KMS-11 (cell line): ENCODE measurements around the gene GPR155.

Experiments used
- H2AFZ ChIP-seq: fragments of 200-600 bp; sonication (generic); 2 replicates; pipeline ENCODE4 v1.6.1; 2016; ENCODE audit warnings: antibody characterized with exemption, mixed run types, low read depth
- H3K27ac ChIP-seq: fragments of 200-600 bp; sonication (generic); 2 replicates; pipeline ENCODE4 v1.6.1; 2016; ENCODE audit warnings: mild to moderate bottlenecking, mixed run types
- H3K27me3 ChIP-seq: fragments of 200-600 bp; sonication (generic); 2 replicates; pipeline ENCODE4 v1.6.1; 2017; ENCODE audit warnings: mild to moderate bottlenecking, low read depth, mixed run types, moderate library complexity; ENCODE audit not compliant: insufficient read depth
- H3K36me3 ChIP-seq: fragments of 200-600 bp; sonication (generic); 2 replicates; pipeline ENCODE4 v1.6.1; 2017; ENCODE audit warnings: mild to moderate bottlenecking, mixed run types; ENCODE audit not compliant: insufficient read depth
- H3K4me1 ChIP-seq: fragments of 200-600 bp; sonication (generic); 2 replicates; pipeline ENCODE4 v1.6.1; 2016; ENCODE audit warnings: mild to moderate bottlenecking, low read depth, mixed run types; ENCODE audit not compliant: poor library complexity, severe bottlenecking
- H3K4me2 ChIP-seq: fragments of 200-600 bp; sonication (generic); 2 replicates; pipeline ENCODE4 v1.7.0; 2016; ENCODE audit warnings: mild to moderate bottlenecking, mixed run types
- H3K4me3 ChIP-seq: fragments of 200-600 bp; sonication (generic); IDR thresholded peaks from 2 replicates; pipeline ENCODE4 v1.6.1; 2017; ENCODE audit warnings: low read depth, low read length, mixed read lengths; ENCODE audit not compliant: insufficient read depth
- H3K79me2 ChIP-seq: fragments of 200-600 bp; sonication (generic); 2 replicates; pipeline ENCODE4 v1.6.1; 2016; ENCODE audit warnings: low read depth, mixed run types; ENCODE audit not compliant: insufficient read depth
- H3K9ac ChIP-seq: fragments of 200-600 bp; sonication (generic); 2 replicates; pipeline ENCODE4 v1.6.1; 2016; ENCODE audit warnings: mild to moderate bottlenecking, mixed run types
- H4K20me1 ChIP-seq: fragments of 200-600 bp; sonication (generic); 2 replicates; pipeline ENCODE4 v1.6.1; 2016; ENCODE audit warnings: mild to moderate bottlenecking, mixed run types; ENCODE audit not compliant: insufficient read depth
- TF ChIP-seq, protein P1 (sequence below): fragments of 200-600 bp; sonication (generic); conservative IDR thresholded peaks from 2 replicates; pipeline ENCODE4 v1.6.1; 2017; ENCODE audit warnings: low read depth, mild to moderate bottlenecking, antibody characterized with exemption, low read length, moderate library complexity, mixed read lengths

The GPR155 gene

DNA sequence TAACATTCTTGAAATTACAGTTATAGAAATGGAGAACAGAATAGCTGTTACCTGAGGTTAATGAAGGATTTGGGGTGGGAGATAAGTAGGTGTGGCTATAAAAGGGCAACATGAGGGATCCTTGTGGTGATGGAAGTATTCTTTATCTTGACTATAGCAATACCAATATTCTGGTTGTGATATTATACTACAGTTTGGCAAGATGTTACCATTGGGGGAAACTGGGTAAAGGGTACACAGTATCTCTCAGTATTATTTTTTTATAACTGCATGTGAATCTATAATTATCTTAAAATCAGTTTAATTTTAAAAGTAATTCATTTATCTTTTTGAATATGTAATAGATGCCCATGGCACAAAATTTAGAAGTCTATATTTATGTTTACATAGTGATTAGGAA, 83.2 kb downstream of the GPR155 start:
- H4K20me1 ChIP-seq: no peaks in the 10 kb centered on the region
- no peaks in the 10 kb centered on the region for H3K79me2 ChIP-seq
- no peak overlapping the region for H2AFZ ChIP-seq
- no peak overlapping the region for H3K9ac ChIP-seq
- H3K27me3 ChIP-seq: no peaks in the 10 kb centered on the region
- H3K27ac ChIP-seq: no peak overlapping the region
- H3K4me2 ChIP-seq: no peak overlapping the region
- H3K4me1 ChIP-seq: no peaks in the 10 kb centered on the region
- no peaks in the 10 kb centered on the region for H3K36me3 ChIP-seq
- TF ChIP-seq, protein P1, sequence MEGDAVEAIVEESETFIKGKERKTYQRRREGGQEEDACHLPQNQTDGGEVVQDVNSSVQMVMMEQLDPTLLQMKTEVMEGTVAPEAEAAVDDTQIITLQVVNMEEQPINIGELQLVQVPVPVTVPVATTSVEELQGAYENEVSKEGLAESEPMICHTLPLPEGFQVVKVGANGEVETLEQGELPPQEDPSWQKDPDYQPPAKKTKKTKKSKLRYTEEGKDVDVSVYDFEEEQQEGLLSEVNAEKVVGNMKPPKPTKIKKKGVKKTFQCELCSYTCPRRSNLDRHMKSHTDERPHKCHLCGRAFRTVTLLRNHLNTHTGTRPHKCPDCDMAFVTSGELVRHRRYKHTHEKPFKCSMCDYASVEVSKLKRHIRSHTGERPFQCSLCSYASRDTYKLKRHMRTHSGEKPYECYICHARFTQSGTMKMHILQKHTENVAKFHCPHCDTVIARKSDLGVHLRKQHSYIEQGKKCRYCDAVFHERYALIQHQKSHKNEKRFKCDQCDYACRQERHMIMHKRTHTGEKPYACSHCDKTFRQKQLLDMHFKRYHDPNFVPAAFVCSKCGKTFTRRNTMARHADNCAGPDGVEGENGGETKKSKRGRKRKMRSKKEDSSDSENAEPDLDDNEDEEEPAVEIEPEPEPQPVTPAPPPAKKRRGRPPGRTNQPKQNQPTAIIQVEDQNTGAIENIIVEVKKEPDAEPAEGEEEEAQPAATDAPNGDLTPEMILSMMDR: no peak
- H3K4me3 ChIP-seq: no peak overlapping the region

DNA sequence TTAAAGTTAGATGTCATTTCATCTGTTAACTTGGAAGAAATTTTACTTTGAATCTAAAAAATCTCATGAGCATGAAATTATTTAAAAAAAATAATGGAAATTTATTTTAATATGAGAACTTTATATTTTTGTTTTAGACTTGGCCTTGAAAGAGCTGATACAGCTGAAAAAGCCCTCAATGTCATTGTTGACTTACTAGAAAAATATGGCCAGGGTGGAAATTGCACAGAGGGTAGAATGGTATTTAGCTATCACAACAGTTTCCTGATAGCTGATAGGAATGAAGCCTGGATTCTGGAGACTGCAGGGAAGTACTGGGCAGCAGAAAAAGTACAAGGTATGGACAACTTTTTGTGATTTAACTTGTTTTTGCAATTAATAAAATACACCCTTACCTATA, 86.0 kb downstream of the GPR155 start:
- no peak overlapping the region for H3K27ac ChIP-seq
- H4K20me1 ChIP-seq: no peaks in the 10 kb centered on the region
- no peak overlapping the region for H3K4me3 ChIP-seq
- no peaks in the 10 kb centered on the region for H3K36me3 ChIP-seq
- no peaks in the 10 kb centered on the region for H3K27me3 ChIP-seq
- H3K79me2 ChIP-seq: no peaks in the 10 kb centered on the region
- no peak overlapping the region for H3K9ac ChIP-seq
- no peaks in the 10 kb centered on the region for H3K4me1 ChIP-seq
- H2AFZ ChIP-seq: no peak overlapping the region
- H3K4me2 ChIP-seq: no peak overlapping the region
- TF ChIP-seq, protein P1: no peak

DNA sequence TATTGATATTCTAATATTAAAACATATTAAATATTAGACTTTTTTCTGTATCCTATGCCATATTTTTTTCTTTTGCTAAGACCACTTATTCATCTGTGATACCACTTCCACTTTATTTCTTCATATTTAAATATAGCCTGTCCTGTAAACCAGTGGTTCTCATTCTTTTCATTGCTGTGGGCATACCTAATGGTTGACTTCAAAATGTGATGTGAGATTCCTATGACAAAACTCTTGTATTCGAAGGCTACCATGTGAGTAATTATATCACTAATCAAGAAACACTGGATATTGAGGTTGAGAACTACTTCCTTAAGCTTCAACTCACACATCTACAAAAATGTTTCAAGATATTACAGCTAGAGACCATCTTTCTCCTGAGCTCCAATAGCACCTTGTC, 87.7 kb downstream of the GPR155 start:
- Histone ChIP-seq H3K27me3 (no peaks in the 10 kb centered on the region), H3K9ac (no peak overlapping the region), H3K4me2 (no peak overlapping the region), H3K4me1 (no peaks in the 10 kb centered on the region), H2AFZ (no peak overlapping the region), H4K20me1 (no peaks in the 10 kb centered on the region), H3K4me3 (no peak overlapping the region), H3K79me2 (no peaks in the 10 kb centered on the region), H3K27ac (no peak overlapping the region), H3K36me3 (no peaks in the 10 kb centered on the region)
- TF ChIP-seq, protein P1: no peak

DNA sequence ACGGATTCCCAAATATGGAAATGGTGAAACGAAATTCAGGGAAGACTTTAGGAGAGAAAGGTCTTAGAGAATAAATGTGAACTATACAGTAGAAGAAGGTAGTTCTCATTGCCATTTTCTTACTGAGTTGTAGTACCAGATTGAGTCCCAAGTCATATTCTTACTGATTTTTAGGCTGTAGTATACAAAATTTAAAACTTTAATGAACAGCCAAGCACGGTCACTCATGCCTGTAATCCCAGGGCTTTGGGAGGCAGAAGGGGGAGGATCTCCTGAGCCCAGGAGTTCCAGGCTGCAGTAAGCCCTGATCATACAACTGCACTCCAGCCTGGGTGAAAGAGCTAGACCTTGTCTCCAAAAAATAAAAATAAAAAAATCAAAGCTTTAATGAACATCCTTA, 89.1 kb downstream of the GPR155 start:
- Histone ChIP-seq H3K4me3 (no peak overlapping the region), H4K20me1 (no peaks in the 10 kb centered on the region), H3K9ac (no peak overlapping the region), H3K79me2 (no peaks in the 10 kb centered on the region), H3K4me2 (no peak overlapping the region), H3K27me3 (no peaks in the 10 kb centered on the region), H3K4me1 (no peaks in the 10 kb centered on the region), H2AFZ (no peak overlapping the region), H3K27ac (no peak overlapping the region), H3K36me3 (no peaks in the 10 kb centered on the region)
- TF ChIP-seq, protein P1: no peak
